Epidermal melanocyte (primary cell): Measurements from ENCODE around the gene C3orf85.
"Not testable (repeated sequence)": the region's sequence is repeated elsewhere in the genome, so short reads cannot be mapped to it uniquely, and the experiment has no call there.

Source experiments
- DNase-seq: peaks from one replicate; pipeline ENCODE4 v3.0.0; 2011; ENCODE audit warnings: low spot score; ENCODE audit not compliant: insufficient read length

The C3orf85 gene, protein sequence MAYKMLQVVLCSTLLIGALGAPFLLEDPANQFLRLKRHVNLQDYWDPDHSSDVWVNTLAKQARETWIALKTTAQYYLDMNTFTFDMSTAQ

DNA sequence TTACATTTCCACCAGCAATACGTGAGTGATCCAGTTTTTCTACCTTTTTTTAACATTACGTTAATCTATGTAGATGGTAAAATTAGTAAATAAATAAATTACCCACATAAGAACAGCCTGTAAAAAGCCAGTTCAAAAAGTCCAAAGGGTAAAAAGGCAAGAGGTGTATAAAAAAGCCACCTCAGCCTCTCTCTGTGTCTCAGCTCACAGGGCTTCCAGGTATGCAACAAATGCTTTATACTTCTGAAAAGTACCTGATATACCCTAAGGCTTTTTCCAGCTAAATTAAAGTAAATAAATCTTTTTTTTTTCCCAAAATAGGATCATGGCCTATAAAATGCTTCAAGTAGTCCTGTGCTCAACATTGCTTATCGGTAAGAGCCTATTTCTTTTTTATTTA is at the start of gene C3orf85:
Gene C3orf85 (plus strand): TSS at position 197 of the 400 bp plus-strand sequence. CDS start 129 bp downstream, at position 326.
- DNase-seq = no peak

DNA sequence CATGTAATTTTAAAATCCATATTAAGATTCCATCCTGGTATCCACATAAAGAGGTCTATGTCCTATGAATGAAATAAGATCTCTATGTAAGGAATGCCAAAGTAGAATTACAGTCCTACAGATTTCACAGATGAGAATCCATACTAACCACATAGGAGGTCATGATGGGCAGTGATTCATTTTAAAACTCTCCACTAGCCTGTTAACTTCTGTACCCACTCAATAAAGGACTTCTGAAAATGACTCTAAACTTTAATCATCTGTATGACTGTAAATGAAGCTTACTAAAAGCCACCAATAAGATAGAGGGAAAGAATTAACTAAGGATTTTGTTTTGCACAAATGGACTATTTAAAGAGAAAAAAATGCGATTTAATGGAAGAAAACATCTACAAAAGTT is 47.3 kb upstream of the C3orf85 start:
- no peak for DNase-seq

DNA sequence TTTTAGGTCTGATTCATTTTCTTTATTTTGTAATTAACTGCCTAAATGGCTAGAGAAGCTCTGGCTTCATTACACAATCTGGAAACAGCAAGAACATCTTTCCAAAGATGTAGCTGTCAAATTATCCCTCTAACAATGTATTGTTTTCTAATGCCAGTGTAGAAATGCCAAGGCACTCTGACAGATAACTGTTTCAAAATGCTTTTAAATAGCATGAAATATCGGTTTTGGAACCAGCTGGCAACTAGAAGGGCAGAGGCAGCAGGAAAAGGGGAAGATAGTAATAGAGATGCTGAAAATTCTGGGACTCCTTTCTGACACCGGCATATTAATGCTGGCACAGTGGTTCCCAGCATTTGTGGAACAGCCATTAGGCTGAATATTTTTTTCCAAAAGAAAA is 44.7 kb upstream of the C3orf85 start:
- DNase-seq = no peak

DNA sequence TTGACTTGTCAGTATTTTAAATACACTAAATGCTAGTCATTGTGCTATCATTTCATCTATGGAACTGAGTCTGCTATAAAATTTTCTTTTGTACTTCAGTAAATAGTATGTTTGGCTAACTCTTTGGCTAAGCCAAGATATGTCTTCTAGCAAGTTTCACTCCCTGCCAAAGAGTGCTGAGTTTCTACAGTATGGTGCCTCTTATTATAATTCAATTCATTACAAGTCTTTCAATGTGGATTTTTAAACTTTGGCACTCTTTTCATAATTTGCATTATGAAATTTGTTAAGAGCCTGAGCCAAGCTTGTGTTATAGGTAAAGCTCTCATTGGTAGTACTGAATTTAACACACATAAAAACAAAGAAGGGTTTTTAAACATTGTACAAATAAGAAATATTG is 43.0 kb upstream of the C3orf85 start:
- no peak for DNase-seq

DNA sequence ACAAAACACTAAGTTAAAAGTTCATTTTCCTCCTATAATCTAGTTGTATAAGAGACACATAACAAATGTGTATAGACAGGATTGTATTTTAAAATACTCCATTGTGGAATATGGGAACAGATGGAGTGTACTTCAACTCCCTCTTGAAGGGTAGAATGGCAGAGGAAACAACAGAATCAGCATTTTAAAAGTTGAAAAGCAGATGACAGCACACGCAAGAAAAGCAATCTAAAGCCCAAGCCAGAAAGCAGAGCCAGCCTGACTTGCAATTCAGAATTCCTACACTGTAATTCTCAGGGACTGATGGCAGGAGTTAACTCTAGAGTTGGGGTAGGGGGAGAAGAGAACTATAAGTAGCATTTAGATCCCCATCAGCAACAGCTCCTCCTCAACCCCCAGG is 41.4 kb upstream of the C3orf85 start:
- no peak for DNase-seq

- no peak for DNase-seq
Observed at GRCh38 chr3:109098079-109098644, 38.4 kb upstream of the C3orf85 start.

GRCh38 chr3:109109574-109109973 is 26.9 kb upstream of the C3orf85 start:
- no peak for DNase-seq

GRCh38 chr3:109112946-109113760 is 23.4 kb upstream of the C3orf85 start:
- no peak for DNase-seq

DNA sequence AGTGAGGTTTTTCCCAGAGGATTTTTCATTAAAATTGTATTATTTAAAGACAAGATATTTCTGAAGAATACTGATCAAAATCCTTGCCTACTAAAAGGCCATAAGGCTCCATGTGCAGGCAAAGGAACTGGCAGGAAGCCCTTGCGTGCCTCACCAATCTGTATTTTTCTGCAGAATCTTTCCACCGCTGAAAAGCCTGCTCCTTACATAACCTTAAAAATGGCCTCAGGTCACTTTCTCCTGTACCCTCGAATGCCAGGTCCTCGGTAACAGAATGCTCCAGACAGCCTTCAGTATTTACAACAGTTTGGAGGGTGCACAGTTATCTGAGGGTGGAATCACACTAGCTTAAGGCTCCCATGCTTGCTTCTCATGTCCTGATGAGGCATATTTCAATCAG is 21.8 kb upstream of the C3orf85 start:
- no peak for DNase-seq

- no peak for DNase-seq
Observed at GRCh38 chr3:109115451-109115850, 21.1 kb upstream of the C3orf85 start.

DNA sequence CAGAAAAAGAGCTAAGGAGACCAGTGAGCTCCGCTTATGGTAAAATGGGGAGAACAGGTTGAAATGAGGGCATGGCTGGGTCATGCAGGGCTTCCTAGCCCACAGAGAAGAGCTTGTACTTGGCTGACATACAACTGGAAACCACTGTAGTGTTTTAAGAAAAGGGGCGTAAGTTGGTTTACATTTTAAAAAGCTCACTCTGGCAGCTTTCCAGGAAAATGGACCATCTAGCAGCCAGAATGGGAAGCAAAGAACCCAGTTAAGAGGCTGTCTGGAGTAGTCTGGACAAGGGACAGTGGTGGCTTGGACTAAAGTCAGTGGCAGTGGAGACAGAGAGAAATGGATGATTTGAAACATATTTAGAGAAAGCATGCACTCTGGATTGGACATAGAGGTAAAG is 20.5 kb upstream of the C3orf85 start:
- no peak for DNase-seq

DNA sequence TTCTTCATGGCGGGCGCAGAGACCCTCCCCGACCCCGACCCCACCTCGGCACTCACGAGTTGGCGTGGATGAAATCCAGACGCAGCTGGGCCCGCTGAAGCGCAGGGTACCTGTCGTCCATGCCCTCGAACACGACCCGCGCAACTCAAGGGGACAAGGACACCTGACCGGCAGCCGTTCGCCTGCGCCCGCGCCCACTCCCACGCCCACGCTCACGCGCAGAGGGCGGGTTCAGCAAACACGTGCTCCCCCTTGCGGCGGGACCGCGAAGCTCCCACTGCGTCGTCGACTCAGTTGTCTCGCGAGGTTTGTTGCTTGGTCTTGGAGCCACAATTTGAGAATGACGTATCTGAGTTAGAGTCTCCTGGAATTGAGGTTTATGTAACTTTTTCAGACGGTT is 18.6 kb upstream of the C3orf85 start, which contains the start of gene MORC1:
Gene MORC1 (minus strand): TSS at position 196 of the 400 bp plus-strand sequence. CDS start 75 bp downstream, at position 121.
- DNase-seq = no peak

GRCh38 chr3:109118584-109118983 is 17.9 kb upstream of the C3orf85 start:
- DNase-seq = no peak

GRCh38 chr3:109122690-109123089 is 13.8 kb upstream of the C3orf85 start:
- DNase-seq = no peak

DNA sequence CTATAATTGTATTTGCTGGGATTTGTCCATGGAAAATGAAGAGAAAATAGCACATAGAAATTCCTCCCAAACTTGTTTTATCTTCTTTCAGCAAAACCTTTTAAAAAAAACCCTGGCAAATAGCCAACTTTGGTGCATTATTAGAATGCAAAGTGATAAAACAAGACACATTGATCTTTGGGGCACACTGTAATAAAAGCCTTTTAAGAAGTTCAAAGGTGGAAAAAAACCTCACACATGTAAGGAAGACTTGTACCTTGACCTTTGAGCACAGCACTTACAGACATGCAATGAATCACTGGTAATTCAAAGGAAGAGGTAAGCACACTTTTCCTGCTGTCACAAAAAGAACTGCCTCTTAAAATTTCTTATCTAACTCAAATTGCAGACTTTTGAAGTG is 10.6 kb upstream of the C3orf85 start:
- no peak for DNase-seq

DNA sequence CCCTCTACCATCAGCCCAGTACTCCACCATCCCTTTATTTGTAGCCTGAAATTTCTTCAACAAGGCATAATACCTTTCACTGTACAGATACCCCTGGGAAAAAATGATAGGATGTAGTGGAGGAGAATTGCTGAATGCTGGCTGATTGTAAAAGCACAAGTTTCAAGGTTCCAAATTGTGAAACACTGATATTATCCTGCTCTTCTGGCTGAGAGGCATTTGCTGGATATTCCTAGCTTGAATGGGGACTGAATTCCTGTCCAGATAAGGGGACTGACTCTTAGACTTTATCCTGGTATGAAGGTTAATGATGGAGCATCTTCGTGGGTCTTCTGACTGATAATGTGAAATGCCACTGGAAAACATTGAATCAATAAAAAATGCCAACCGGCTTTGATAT is 9.0 kb upstream of the C3orf85 start:
- no peak for DNase-seq

GRCh38 chr3:109131276-109131675 is 5.2 kb upstream of the C3orf85 start:
- no peak for DNase-seq

GRCh38 chr3:109132801-109133473 is 3.6 kb upstream of the C3orf85 start:
- no peak for DNase-seq

GRCh38 chr3:109133474-109133816 is 3.1 kb upstream of the C3orf85 start:
- DNase-seq = not testable (repeated sequence)

DNA sequence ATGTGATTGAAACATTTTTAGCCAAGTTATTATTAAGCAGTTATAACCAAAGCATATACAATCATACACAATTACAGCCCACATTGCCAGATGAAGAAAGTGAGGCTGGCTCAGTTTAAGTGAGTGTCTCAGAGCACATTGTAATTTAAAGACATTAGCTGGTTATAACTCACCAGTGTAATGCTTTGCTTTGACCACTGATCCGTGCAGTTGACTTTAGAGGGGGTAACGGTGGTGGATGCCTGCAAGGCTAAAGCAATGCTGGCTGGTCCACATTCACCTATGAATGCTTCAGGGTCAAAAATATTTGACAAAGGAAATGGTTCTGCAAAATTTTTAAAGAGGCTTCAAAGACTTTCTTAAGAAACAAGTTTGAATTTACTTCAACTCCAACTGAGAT is 1.2 kb downstream of the C3orf85 start:
- no peak for DNase-seq

DNA sequence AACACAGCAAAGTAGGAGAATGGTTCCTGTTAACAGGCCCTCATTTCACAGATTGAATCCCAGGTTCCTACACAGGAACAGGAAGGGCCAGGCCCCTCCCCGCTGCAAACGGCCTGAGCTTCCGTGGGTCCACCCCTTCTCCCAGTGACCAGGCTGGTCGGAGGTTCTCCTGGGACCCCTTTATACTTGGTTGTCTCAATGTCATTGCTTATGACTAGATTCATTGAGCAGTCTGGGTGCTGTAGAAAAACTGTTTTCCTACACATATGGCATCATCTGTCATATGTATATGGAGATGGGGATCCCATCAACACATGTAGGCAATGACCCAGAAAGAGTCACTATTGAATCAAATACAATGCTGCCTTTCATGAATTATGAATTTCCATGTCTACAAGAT is 3.8 kb downstream of the C3orf85 start:
- DNase-seq = no peak

DNA sequence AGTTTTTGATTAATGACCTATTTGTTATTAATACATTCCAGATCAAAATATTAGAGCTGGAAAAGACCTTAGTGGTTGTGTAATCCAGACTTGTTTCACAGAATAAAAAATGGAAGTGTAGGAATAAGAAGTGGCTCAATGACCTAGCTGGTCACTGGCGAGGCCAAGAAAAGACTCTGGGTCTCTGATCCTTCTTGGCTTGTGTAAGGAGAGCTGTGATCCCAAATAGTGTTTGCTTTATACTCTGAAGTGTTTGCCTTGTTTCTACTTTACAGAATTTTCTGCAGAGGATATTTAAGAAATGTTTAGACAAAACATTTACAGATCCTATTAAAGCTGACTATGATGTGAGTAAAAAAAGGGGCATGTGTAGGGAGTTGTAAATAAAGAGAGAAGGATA is 7.1 kb downstream of the C3orf85 start:
- DNase-seq = no peak
